C4-2B (cell line): Measurements from ENCODE around the gene PDE4B.

Source experiments
- H3K27ac ChIP-seq: fragments of 450-650 bp; 2 replicates; pipeline ENCODE4 v1.5.1; 2017
- ZFX ChIP-seq: fragments of 450-650 bp; IDR thresholded peaks from 2 replicates; pipeline ENCODE4 v1.6.1; 2017
- TF ChIP-seq, protein P1 (sequence below): fragments of 450-650 bp; conservative IDR thresholded peaks from 2 replicates; pipeline ENCODE4 v1.5.1; 2017; ENCODE audit warnings: mild to moderate bottlenecking

Gene PDE4B

DNA sequence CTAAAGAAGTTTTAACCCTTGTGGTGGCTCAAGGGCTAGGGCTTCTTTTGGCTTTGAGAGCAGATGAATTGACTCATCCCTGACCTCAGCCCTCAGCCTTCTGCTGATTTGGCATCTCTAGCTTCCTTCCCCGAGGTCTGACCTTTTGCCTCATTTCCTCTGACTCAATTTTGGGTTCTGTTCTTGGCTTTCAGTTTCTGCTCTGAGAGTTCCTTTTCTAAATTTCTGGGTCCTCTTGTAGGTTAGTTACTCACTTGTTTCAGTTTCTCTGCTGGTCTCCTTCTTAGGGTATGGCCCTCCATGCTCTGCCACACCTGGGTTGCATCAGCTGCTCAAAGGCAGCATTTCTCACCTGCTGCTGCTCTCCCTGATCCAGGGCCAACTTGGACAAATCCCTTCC is 19.4 kb downstream of the PDE4B start:
- no peak for TF ChIP-seq ZFX
- TF ChIP-seq, protein P1, sequence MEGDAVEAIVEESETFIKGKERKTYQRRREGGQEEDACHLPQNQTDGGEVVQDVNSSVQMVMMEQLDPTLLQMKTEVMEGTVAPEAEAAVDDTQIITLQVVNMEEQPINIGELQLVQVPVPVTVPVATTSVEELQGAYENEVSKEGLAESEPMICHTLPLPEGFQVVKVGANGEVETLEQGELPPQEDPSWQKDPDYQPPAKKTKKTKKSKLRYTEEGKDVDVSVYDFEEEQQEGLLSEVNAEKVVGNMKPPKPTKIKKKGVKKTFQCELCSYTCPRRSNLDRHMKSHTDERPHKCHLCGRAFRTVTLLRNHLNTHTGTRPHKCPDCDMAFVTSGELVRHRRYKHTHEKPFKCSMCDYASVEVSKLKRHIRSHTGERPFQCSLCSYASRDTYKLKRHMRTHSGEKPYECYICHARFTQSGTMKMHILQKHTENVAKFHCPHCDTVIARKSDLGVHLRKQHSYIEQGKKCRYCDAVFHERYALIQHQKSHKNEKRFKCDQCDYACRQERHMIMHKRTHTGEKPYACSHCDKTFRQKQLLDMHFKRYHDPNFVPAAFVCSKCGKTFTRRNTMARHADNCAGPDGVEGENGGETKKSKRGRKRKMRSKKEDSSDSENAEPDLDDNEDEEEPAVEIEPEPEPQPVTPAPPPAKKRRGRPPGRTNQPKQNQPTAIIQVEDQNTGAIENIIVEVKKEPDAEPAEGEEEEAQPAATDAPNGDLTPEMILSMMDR: no peak
- no peak overlapping the region for H3K27ac ChIP-seq

DNA sequence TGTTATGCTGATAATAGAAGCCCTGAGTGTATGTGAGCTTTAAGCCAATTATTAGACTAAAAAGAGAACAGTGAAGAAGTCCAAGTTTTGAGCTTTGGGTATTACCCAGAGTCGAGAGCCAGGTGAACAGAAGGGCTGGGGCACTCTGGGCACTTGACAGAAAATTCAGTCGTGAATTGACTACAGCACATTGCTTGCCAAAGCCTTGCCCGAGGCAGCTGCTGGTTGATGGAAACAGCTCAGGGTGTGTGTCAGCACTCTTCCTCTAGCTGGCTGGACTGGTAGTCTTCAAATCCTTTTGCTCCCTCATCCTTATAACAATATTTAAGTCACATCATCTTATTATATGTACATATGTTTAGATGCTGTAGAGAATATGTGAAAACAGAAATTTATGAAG is 21.3 kb downstream of the PDE4B start:
- H3K27ac ChIP-seq: no peak overlapping the region
- TF ChIP-seq, protein P1: no peak
- no peak for TF ChIP-seq ZFX

DNA sequence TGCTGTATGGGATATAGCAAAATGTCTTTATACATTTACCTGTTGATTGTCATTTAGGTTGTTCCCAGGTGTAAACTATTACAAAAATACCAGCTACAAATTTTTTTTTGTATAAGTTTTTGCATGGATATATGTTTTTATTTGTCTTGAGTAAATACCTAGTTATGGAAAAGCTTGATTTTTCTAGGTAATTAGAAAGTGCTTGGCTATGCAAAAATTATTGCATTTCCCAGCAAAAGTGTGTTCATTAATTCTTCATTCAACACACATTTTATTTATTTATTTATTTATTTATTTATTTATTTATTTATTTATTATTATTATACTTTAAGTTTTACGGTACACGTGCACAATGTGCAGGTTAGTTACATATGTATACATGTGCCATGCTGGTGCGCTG is 22.1 kb downstream of the PDE4B start:
- no peak overlapping the region for H3K27ac ChIP-seq
- no peak for TF ChIP-seq ZFX
- TF ChIP-seq, protein P1: no peak

DNA sequence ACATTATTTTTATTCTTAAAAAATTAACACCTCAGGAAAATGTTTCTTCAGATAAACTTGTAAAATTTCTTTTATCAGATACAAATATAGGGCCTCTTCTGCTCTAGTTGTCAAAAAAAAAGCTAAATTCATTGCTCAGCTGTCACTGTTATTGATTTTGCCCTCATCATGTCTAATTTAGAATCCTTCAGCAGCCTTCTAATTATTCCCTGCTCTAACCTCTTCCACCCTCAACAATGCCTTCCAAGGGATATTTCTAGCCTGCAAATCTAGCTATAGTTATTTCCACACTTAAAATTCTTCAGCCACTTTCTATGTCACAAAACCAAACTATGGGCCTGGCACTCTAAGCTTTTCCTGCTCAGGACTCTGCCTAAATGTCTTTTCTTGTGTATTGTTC is 25.2 kb downstream of the PDE4B start:
- no peak overlapping the region for H3K27ac ChIP-seq

DNA sequence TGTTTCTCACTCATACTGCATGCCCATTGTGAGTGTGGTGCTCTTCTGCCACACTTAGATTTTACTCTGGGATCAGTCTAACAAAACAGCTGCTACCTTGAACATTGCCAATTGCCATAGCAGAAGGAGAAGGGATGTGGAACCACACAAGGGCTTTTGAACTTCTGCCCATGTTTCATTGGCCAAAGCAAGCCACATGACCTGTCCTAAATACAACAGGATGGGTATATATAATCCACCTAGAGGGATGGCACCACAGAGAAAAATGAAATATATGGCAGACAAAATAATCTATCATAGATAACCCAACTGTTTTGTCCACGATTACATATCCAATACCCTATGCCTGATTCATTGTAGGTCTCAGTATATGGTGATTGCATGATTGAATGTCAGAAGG is 26.3 kb downstream of the PDE4B start:
- no peak overlapping the region for H3K27ac ChIP-seq
- no peak for TF ChIP-seq ZFX

More for the DNA sequence above, 25.2 kb downstream of the PDE4B start:
- TF ChIP-seq, protein P1: no peak

DNA sequence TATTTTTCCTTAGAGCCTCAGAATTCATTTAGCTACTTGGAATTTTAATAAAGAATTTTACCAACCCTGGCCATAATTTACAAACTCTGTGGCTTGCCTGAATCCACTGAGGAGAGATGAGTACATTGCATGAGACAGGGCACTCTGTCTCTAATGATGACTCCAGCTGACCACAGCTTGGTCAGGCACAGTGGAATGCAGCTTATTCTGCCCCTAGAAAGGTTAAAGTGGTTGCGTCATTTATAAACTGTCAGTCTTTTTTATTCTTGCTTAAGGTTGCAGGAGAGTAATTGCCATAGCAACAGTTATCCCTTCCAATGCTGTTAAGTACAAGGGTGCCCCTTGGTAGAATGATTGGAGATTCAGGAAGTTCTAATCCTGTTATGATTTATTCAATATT is 28.3 kb downstream of the PDE4B start:
- H3K27ac ChIP-seq: no peak overlapping the region
- TF ChIP-seq ZFX: no peak
- TF ChIP-seq, protein P1: no peak

DNA sequence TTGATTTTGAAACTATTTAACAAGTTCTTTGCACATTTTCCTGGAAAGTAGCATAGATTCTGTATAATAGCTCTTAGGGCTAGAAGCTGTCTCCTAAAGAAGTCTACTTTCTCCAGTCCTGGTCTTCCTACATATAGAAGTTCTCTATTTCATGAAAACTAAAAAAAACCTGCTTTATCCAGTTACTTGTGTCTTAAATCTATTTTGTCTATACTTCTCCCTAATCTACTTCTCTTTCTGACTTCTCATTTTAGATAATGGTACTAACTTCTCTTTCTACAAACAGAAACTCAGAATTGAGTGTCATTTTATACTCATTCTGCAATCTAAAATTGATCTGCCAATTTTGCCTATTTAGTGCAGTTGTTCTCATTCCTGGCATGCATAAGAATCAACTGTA is 28.7 kb downstream of the PDE4B start:
- no peak overlapping the region for H3K27ac ChIP-seq
- TF ChIP-seq ZFX: no peak
- TF ChIP-seq, protein P1: no peak

DNA sequence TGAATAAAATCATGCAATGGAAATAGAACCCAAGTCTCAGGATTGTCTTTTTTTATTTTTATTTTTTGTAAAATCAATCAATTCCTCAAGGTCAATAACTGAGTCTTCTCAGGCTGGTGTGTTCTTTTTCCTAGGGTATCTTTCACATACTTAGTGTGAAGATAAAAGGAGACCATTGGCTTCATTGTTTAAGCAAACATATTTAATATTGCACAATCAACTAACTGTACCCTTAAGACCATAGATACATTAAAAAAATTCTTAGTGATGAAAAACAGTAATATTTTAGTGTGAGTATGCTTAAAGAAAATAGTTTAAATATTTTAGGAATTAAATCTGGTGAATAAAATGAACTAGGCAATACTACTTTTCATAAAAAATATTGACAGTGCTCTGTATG is 31.4 kb downstream of the PDE4B start:
- H3K27ac ChIP-seq: no peak overlapping the region
- TF ChIP-seq, protein P1: no peak
- TF ChIP-seq ZFX: no peak
